GM12878 (cell line): Measurements from ENCODE around the gene EPHA10. TPM values are rescaled to one million over a fixed set of nuclear protein-coding genes. Genes with fewer than 3 reads are reported as not detected.

Experiments
- ATAC-seq: fragments of 200-7000 bp; cut with Tn5 transposase; 3 replicates; pipeline ENCODE4 v1.9.1; 2020; ENCODE audit warnings: mild to moderate bottlenecking, moderate library complexity
- BruUV-seq: library from RNA; stranded (reverse); fragments of 400-500 nt; replicated peaks from 2 replicates; lab custom pipeline; 2021; lab: Mats Ljungman, UMichigan
- CTCF ChIA-PET: fragments of 300-600 bp; sonication (Branson Sonifier 250); formaldehyde crosslinking; extraction: SDS; loops from one replicate; lab custom pipeline; 2021; ENCODE audit warnings: inconsistent platforms; lab: Yijun Ruan, JAX
- POLR2A ChIA-PET: fragments of 350-600 bp; formaldehyde crosslinking; extraction: SDS; loops from one replicate; lab custom pipeline; 2021; ENCODE audit warnings: inconsistent platforms; lab: Charles Lee
- RAD21 ChIA-PET: fragments of 300-600 bp; sonication (Branson Sonifier 250); formaldehyde crosslinking; loops from one replicate; lab custom pipeline; 2023; ENCODE audit warnings: antibody characterized with exemption; ENCODE audit not compliant: unreplicated experiment; lab: Charles Lee
- SMC1A ChIA-PET: fragments of 300-600 bp; sonication (Branson Sonifier 250); formaldehyde crosslinking; loops from one replicate; lab custom pipeline; 2023; ENCODE audit not compliant: unreplicated experiment, uncharacterized antibody; lab: Charles Lee
- DNase-seq: peaks from one replicate; pipeline ENCODE4 v3.0.0-alpha.2; 2011; ENCODE audit warnings: low read depth, low spot score
- FAIRE-seq: peaks from 3 replicates; lab custom pipeline; 2011; peaks lifted over from hg19 to GRCh38; lab: Jason Lieb, UNC
- H2AFZ ChIP-seq: 2 replicates; pipeline ENCODE4 v1.6.0; 2011; ENCODE audit warnings: low read depth, low read length, control low read depth; ENCODE audit not compliant: control insufficient read depth
- H3K27ac ChIP-seq: 2 replicates; pipeline ENCODE4 v1.5.1; 2011; ENCODE audit warnings: control low read depth; ENCODE audit not compliant: control insufficient read depth, insufficient read depth
- H3K27me3 ChIP-seq, 2 experiments: replicated peaks in 1 of 2; 2 replicates each; pipeline versions ENCODE4 v1.6.0 to v1.6.1; 2011; ENCODE audit warnings: low read length in 1 of 2; ENCODE audit not compliant: control insufficient read depth in 2 of 2, insufficient read depth in 2 of 2
- H3K36me3 ChIP-seq, 2 experiments: 2 replicates each; pipeline ENCODE4 v1.5.1; 2011; ENCODE audit warnings: low read length in 1 of 2; ENCODE audit not compliant: control insufficient read depth in 2 of 2, insufficient read depth in 2 of 2
- H3K4me1 ChIP-seq: 2 replicates; pipeline ENCODE4 v1.6.1; 2011; ENCODE audit warnings: mild to moderate bottlenecking, low read length, moderate library complexity, mixed read lengths; ENCODE audit not compliant: control insufficient read depth, insufficient read depth
- H3K4me2 ChIP-seq: 2 replicates; pipeline ENCODE4 v1.6.0; 2011; ENCODE audit warnings: control low read depth; ENCODE audit not compliant: control insufficient read depth, insufficient read depth
- H3K4me3 ChIP-seq: fragments of 200-600 bp; sonication (generic); 2 replicates; pipeline ENCODE4 v1.5.1; 2016
- H3K79me2 ChIP-seq: 2 replicates; pipeline ENCODE4 v1.6.0; 2011; ENCODE audit warnings: low read length; ENCODE audit not compliant: control insufficient read depth, insufficient read depth
- H3K9ac ChIP-seq: 2 replicates; pipeline ENCODE4 v1.8.0; 2011; ENCODE audit warnings: low read length, control low read depth, mixed read lengths; ENCODE audit not compliant: control insufficient read depth, insufficient read depth
- H3K9me3 ChIP-seq: replicated peaks from 3 replicates; pipeline ENCODE4 v1.5.1; 2011; ENCODE audit warnings: mild to moderate bottlenecking, low read length; ENCODE audit not compliant: control insufficient read depth, insufficient read depth
- H4K20me1 ChIP-seq: 2 replicates; pipeline ENCODE4 v1.6.0; 2011; ENCODE audit not compliant: control insufficient read depth, insufficient read depth
- MEF2B ChIP-seq: fragments of 450-650 bp; IDR thresholded peaks from 2 replicates; pipeline ENCODE4 v1.6.1; 2018; ENCODE audit warnings: mild to moderate bottlenecking, moderate library complexity; ENCODE audit not compliant: partially characterized antibody, poor library complexity, severe bottlenecking
- RAD21 ChIP-seq: IDR thresholded peaks from 2 replicates; pipeline ENCODE4 v1.6.1; 2011; ENCODE audit warnings: mild to moderate bottlenecking, low read depth, low read length, moderate library complexity; ENCODE audit not compliant: insufficient read depth
- WGBS: methylation state at CpG from one replicate; pipeline ENCODE4 v1.1.6; 2016; ENCODE audit warnings: low lambda C conversion rate; ENCODE audit not compliant: insufficient replicate concordance, insufficient coverage; ENCODE audit errors: missing lambda C conversion rate; 5-methylcytosine and 5-hydroxymethylcytosine counted together
- in situ Hi-C: fragments of 300-500 bp; cut with MboI; formaldehyde crosslinking; loops from 9 replicates; pipeline ENCODE4 v1.14.3; 2018; ENCODE audit warnings: mixed read lengths
- intact Hi-C: fragments of 100-400 bp; cut with micrococcal nuclease; formaldehyde crosslinking; loops from one replicate; pipeline ENCODE4 v1.14.2; 2022; ENCODE audit not compliant: unreplicated experiment
- polyA plus RNA-seq, 11 experiments: library from polyadenylated mRNA; depleted of rRNA in 4 of 11; unstranded in 6 of 11; stranded (reverse) in 5 of 11; fragments of >200 nt; fragmentation: Nextera tagmentation in 4 of 11; fragmentation: Illumina TruSeq in 1 of 11; extraction: Ambion mirVana in 4 of 11; extraction: Trizol in 1 of 11; gene quantifications; 1 replicate in 1 of 11; 2 replicates in 10 of 11; pipeline versions ENCODE4 v1.2.1 to v1.2.3, GENCODE V29; 2011 to 2016; ENCODE audit warnings: inconsistent platforms in 2 of 11, missing spikeins in 2 of 11, low read depth in 1 of 11
- total RNA-seq, 4 experiments: library from RNA; depleted of rRNA in 3 of 4; stranded (reverse); fragments of >200 nt in 3 of 4; fragmentation: Illumina TruSeq in 1 of 4; extraction: Trizol in 1 of 4; gene quantifications; 2 replicates each; pipeline versions ENCODE4 v1.2.1 to v1.2.3, GENCODE V29; 2013 to 2021
- TF ChIP-seq, protein P1 (sequence below), 3 experiments: IDR thresholded peaks in 2 of 3; conservative IDR thresholded peaks in 1 of 3; 2 replicates each; pipeline ENCODE4 v1.5.1; 2011; ENCODE audit warnings: low read depth in 3 of 3, low read length in 3 of 3, mild to moderate bottlenecking in 3 of 3, control low read depth in 2 of 3, moderate library complexity in 2 of 3, inconsistent platforms in 1 of 3, mixed read lengths in 1 of 3; ENCODE audit not compliant: control insufficient read depth in 2 of 3, insufficient read depth in 1 of 3; ENCODE audit errors: extremely low read depth in 1 of 3

EPHA10 gene
- total and polyA plus RNA-seq, 10 of the 15 experiments (the other 5 are each of a cell fraction or from before 2014, with no cell fraction given): 0.05 to 0.06 TPM; not detected in 8

DNA sequence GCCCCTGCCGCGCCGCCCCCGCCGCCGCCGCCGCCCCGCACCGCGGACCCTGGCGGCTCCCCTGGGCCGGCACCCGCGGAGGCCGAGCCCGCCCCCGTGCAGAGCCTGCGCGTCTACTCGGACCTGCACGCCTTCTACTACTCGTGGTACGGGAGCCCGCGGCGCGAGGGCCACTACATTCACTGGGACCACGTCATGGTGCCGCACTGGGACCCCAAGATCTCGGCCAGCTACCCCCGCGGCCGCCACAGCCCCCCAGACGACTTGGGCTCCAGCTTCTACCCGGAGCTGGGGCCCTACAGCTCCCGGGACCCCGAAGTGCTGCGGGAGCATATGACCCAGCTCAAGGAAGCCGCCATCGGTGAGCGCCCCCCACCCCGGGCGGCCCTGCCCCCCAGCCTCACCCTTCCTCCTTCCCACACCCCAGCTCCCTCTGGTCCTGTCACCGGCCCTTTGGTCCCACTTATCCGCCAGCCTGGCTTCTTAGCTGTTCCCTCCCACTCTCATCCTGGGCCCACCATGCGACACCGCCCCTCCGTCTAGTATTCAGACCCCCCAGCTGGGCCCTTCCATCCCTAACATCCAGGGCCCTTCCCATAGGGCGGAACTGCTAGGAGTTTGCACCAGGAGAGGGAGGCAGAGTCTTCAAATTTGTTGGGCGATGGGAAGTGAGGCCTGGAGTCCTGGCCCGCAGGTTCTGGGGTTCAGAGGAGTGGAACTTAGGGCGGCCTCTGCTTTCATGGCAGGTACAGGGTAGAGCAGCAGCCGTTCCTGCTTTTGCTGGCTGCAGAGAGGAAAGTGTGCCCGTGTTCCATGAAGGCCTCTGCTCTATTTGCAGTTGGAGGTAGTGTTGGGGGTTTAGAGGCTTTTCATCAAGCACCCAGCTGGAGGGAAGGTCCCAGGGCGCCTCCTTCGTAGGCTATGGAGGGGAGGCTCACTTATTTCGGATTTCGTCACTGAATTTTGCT, 29.7 kb upstream of the EPHA10 start:
- H2AFZ ChIP-seq: peak overlapping the region; percentile 12; the same call in 1 of the 2 replicates
- no peaks in the 10 kb centered on the region; a peak in 1 of 4 replicates for H3K27me3 ChIP-seq
- WGBS: 11% methylated on average over 52 of the region's 59 CpGs
- peak overlapping the region; percentile 85 for H3K4me2 ChIP-seq
- peak; percentile 11; the same call in 2 of the 3 replicates for ATAC-seq
- H3K36me3 ChIP-seq: no peaks in the 10 kb centered on the region
- ChIA-PET RAD21 (interaction anchor here (1.3 to 1.4 kb wide), 2 partner anchors 13 to 65 kb away, joined by 4 read pairs; partner anchors contain the start of genes C1orf122, MTF1 and YRDC), CTCF (interaction anchor here (0.7 to 1.1 kb wide), 3 partner anchors 57 to 113 kb away, joined by 4 read pairs; no protein-coding TSS in a partner anchor), SMC1A (interaction anchor here (0.7 kb wide), 1 partner anchor 17 kb away, joined by 4 read pairs; no protein-coding TSS in a partner anchor), POLR2A (no interaction called here)
- no peaks in the 10 kb centered on the region for H4K20me1 ChIP-seq
- intact Hi-C loops: loop anchor here (5.0 kb wide), 1 partner anchor 97 kb away; no protein-coding TSS in a partner anchor
- no TSS peak for BruUV-seq
- no peaks in the 10 kb centered on the region for H3K9me3 ChIP-seq
- H3K4me1 ChIP-seq: peaks cover 17% of the 10 kb centered on the region
- H3K9ac ChIP-seq: no peak overlapping the region
- H3K79me2 ChIP-seq: no peaks in the 10 kb centered on the region; the same call in 1 of the 2 replicates
- TF ChIP-seq, protein P1, sequence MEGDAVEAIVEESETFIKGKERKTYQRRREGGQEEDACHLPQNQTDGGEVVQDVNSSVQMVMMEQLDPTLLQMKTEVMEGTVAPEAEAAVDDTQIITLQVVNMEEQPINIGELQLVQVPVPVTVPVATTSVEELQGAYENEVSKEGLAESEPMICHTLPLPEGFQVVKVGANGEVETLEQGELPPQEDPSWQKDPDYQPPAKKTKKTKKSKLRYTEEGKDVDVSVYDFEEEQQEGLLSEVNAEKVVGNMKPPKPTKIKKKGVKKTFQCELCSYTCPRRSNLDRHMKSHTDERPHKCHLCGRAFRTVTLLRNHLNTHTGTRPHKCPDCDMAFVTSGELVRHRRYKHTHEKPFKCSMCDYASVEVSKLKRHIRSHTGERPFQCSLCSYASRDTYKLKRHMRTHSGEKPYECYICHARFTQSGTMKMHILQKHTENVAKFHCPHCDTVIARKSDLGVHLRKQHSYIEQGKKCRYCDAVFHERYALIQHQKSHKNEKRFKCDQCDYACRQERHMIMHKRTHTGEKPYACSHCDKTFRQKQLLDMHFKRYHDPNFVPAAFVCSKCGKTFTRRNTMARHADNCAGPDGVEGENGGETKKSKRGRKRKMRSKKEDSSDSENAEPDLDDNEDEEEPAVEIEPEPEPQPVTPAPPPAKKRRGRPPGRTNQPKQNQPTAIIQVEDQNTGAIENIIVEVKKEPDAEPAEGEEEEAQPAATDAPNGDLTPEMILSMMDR (IDR thresholded peaks at IDR 0.05 in 2 of 3, conservative IDR thresholded peaks at IDR 0.05 in 1 of 3; ENCODE audit: control insufficient read depth in 2 of 3, extremely low read depth in 1 of 3, insufficient read depth in 1 of 3, low read depth in 3 of 3, low read length in 3 of 3): peak in 2 of 3 experiments; percentile 3 to 17; a peak in 1 of 6 replicates
- TF ChIP-seq RAD21 (no peak), MEF2B (no peak)
- H3K27ac ChIP-seq: no peak overlapping the region
- no peak for DNase-seq
- in situ Hi-C loops: no loop called here
- peak; percentile 7 for FAIRE-seq
- peak overlapping the region; percentile 55 for H3K4me3 ChIP-seq
